Activated T-helper 1 cell treated with anti-CD3 and anti-CD28 coated beads, Interleukin-12 subunit alpha, Interleukin-12 subunit beta, Interleukin-2, Interleukin-4 antibody, amounts not matched to agents 30 ng/mL and 10 ng/mL and 1 ng/mL, durations not matched to agents 14 hours and 24 hours and 36 hours (primary cell): ENCODE data around the gene RPGRIP1L. TPM values are rescaled to one million over a fixed set of nuclear protein-coding genes. Genes with fewer than 3 reads are reported as not detected.
A peak's percentile ranks its signal among the peaks of the same experiment; 100 is the strongest.

ENCODE experiments used
- DNase-seq: peaks from one replicate; pipeline ENCODE4 v3.0.0; 2021; ENCODE audit warnings: low spot score
- H3K27ac Mint-ChIP-seq: one replicate; pipeline ENCODE4 v1.8.0; 2021; ENCODE audit warnings: mild to moderate bottlenecking, mixed read lengths
- H3K27me3 Mint-ChIP-seq: one replicate; pipeline ENCODE4 v1.8.0; 2022; ENCODE audit warnings: mild to moderate bottlenecking, moderate library complexity, mixed read lengths; ENCODE audit not compliant: insufficient read depth
- H3K36me3 Mint-ChIP-seq: one replicate; pipeline ENCODE4 v1.8.0; 2021; ENCODE audit warnings: low read depth, mixed read lengths
- H3K4me1 Mint-ChIP-seq: one replicate; pipeline ENCODE4 v1.8.0; 2021; ENCODE audit warnings: low read depth, mixed read lengths
- H3K4me3 Mint-ChIP-seq: one replicate; pipeline ENCODE4 v1.8.0; 2021; ENCODE audit warnings: mild to moderate bottlenecking, moderate library complexity, mixed read lengths
- H3K9me3 Mint-ChIP-seq: one replicate; pipeline ENCODE4 v1.8.0; 2021; ENCODE audit warnings: mixed read lengths
- intact Hi-C: fragments of 100-400 bp; cut with micrococcal nuclease; formaldehyde crosslinking; loops from one replicate; pipeline ENCODE4 v1.15.1; 2024
- total RNA-seq: library from RNA; stranded (reverse); gene quantifications from 2 replicates; pipeline ENCODE4 v1.2.3, GENCODE V29; 2022

The RPGRIP1L gene
- total RNA-seq, 1 donor from 2014 or later = 10.9 TPM

DNA sequence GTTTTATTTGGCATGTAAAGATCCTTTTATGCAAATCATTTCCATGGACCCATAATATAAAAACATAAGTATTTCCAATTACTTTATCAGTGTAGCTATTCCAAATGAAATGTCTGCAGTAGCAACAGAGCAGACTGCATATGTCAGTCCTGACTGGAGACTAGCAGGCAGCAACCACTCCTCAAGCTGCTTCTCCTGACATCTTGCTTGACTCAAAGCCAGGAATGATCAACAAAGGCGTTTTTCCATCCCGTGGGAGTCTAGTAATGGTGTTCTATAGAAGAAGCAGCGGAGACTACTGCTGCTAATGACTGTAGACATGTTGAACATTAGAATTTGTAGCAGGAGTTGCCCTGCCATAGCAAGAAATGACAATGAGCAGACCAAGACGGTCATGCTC is 127.4 kb downstream of the RPGRIP1L start:
- H3K4me1 Mint-ChIP-seq = no peaks in the 10 kb centered on the region
- H3K27ac Mint-ChIP-seq = no peak overlapping the region
- intact Hi-C loops = no loop called here
- H3K4me3 Mint-ChIP-seq = no peak overlapping the region
- H3K9me3 Mint-ChIP-seq = peaks cover 16% of the 10 kb centered on the region
- DNase-seq = no peak
- H3K36me3 Mint-ChIP-seq = peaks cover 3% of the 10 kb centered on the region
- peaks cover 1% of the 10 kb centered on the region for H3K27me3 Mint-ChIP-seq

- H3K9me3 Mint-ChIP-seq = peaks cover 25% of the 10 kb centered on the region
- H3K27me3 Mint-ChIP-seq = no peaks in the 10 kb centered on the region
- intact Hi-C loops = no loop called here
- H3K4me3 Mint-ChIP-seq = no peak overlapping the region
- no peak overlapping the region for H3K27ac Mint-ChIP-seq
- no peak for DNase-seq
- H3K36me3 Mint-ChIP-seq = peaks cover 3% of the 10 kb centered on the region
- H3K4me1 Mint-ChIP-seq = no peaks in the 10 kb centered on the region
Measured at GRCh38 chr16:53571763-53572162, 131.9 kb downstream of the RPGRIP1L start.

DNA sequence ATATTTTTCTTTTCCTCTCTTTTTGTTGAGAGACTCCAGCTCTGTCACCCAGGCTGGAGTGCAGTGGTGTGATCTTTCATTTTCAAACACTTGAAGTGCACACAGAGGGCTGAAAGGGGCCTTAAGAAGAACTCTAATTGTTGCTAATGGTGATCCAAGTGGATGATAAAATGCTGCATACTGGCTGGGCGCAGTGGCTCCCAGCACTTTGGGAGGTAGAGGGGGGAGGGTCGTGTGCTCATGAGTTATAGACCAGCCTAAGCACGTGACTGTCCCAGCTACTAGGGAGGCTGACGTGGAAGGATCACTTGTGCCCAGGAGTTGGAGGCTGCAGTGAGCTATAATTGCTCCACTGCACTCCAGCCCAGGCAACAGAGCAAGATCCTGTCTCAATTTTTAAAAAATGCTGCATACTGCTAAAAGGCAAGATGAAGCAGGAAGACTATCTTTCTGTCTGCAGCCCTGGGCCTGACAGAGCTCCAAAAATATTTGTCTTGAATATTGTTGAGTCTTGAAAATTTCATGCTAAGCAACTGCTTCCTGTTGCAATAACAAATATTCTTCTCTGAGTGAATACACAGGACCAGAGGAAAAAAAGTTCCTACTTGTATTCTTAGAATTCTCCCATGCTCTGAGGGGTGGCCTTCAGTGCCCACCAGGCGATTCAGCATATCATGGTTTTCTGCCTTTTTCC is 137.0 kb downstream of the RPGRIP1L start:
- Mint-ChIP-seq H3K27me3 (peaks cover 2% of the 10 kb centered on the region), H3K4me3 (no peak overlapping the region), H3K27ac (no peak overlapping the region), H3K36me3 (peaks cover 2% of the 10 kb centered on the region), H3K4me1 (no peaks in the 10 kb centered on the region), H3K9me3 (peaks cover 14% of the 10 kb centered on the region)
- intact Hi-C loops = no loop called here
- DNase-seq = no peak

GRCh38 chr16:53565296-53565863 is 138.3 kb downstream of the RPGRIP1L start:
- Mint-ChIP-seq H3K27me3 (peaks cover 2% of the 10 kb centered on the region), H3K36me3 (no peaks in the 10 kb centered on the region), H3K4me3 (no peak overlapping the region), H3K9me3 (peaks cover 2% of the 10 kb centered on the region), H3K4me1 (no peaks in the 10 kb centered on the region), H3K27ac (no peak overlapping the region)
- no peak for DNase-seq
- intact Hi-C loops = no loop called here

- intact Hi-C loops = no loop called here
- Mint-ChIP-seq H3K9me3 (no peaks in the 10 kb centered on the region), H3K27me3 (peaks cover 4% of the 10 kb centered on the region), H3K36me3 (no peaks in the 10 kb centered on the region), H3K27ac (no peak overlapping the region), H3K4me1 (no peaks in the 10 kb centered on the region), H3K4me3 (no peak overlapping the region)
- DNase-seq = no peak
Measured at GRCh38 chr16:53563426-53563825, 140.2 kb downstream of the RPGRIP1L start.

DNA sequence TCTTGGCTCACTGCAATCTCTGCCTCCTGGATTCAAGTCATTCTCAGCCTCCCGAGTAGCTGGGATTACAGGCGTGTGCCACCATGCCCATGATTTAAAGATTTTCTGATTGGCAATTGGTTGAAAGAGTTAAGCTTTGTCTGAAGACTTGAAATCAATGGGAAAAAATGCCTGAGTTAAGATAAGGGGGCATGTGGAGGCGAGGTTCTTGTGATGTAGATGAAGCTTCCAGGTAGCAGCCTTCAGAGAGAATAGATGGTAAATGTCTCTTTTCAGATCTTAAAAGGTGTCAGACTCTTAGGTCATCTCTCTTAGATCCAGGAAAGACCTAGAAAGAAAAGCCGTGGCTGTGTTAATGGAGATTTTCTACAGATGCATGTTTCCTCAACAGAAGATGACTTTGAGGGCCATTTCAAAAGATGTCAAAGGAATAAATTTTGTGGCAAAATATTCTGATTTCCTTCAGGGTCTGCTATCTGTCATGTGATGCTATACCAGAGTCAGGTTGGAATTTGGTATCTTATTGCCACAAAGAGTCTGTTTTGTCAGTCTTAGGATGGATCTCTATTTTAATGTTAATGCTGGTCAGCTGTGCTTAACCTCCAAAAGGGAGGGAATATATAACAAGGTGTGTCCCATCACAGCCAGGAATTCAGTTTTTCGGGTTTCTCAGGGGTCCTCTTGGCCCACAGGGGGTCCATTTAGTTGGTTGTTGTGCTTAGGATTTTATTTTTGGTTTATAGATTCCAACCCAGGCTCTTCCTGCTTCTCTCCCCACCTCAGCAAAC is 142.4 kb downstream of the RPGRIP1L start:
- Mint-ChIP-seq H3K27me3 (peaks cover 6% of the 10 kb centered on the region), H3K9me3 (no peaks in the 10 kb centered on the region), H3K27ac (no peak overlapping the region), H3K4me3 (no peak overlapping the region), H3K4me1 (no peaks in the 10 kb centered on the region), H3K36me3 (no peaks in the 10 kb centered on the region)
- intact Hi-C loops = no loop called here
- DNase-seq = no peak

GRCh38 chr16:53559270-53559951 is 144.2 kb downstream of the RPGRIP1L start:
- Mint-ChIP-seq H3K27ac (no peak overlapping the region), H3K36me3 (no peaks in the 10 kb centered on the region), H3K4me3 (no peak overlapping the region), H3K9me3 (no peaks in the 10 kb centered on the region), H3K27me3 (peaks cover 6% of the 10 kb centered on the region), H3K4me1 (no peaks in the 10 kb centered on the region)
- no peak for DNase-seq
- intact Hi-C loops = no loop called here

- Mint-ChIP-seq H3K4me1 (no peaks in the 10 kb centered on the region), H3K27ac (no peak overlapping the region), H3K4me3 (no peak overlapping the region), H3K9me3 (no peaks in the 10 kb centered on the region), H3K36me3 (no peaks in the 10 kb centered on the region), H3K27me3 (peaks cover 4% of the 10 kb centered on the region)
- DNase-seq = no peak
- intact Hi-C loops = no loop called here
Measured at GRCh38 chr16:53558710-53559109, 144.9 kb downstream of the RPGRIP1L start.

GRCh38 chr16:53556521-53556920 is 147.1 kb downstream of the RPGRIP1L start:
- intact Hi-C loops = no loop called here
- H3K4me3 Mint-ChIP-seq = no peak overlapping the region
- peaks cover 7% of the 10 kb centered on the region for H3K27me3 Mint-ChIP-seq
- no peak overlapping the region for H3K27ac Mint-ChIP-seq
- no peaks in the 10 kb centered on the region for H3K36me3 Mint-ChIP-seq
- no peaks in the 10 kb centered on the region for H3K9me3 Mint-ChIP-seq
- DNase-seq = no peak
- H3K4me1 Mint-ChIP-seq = no peaks in the 10 kb centered on the region

DNA sequence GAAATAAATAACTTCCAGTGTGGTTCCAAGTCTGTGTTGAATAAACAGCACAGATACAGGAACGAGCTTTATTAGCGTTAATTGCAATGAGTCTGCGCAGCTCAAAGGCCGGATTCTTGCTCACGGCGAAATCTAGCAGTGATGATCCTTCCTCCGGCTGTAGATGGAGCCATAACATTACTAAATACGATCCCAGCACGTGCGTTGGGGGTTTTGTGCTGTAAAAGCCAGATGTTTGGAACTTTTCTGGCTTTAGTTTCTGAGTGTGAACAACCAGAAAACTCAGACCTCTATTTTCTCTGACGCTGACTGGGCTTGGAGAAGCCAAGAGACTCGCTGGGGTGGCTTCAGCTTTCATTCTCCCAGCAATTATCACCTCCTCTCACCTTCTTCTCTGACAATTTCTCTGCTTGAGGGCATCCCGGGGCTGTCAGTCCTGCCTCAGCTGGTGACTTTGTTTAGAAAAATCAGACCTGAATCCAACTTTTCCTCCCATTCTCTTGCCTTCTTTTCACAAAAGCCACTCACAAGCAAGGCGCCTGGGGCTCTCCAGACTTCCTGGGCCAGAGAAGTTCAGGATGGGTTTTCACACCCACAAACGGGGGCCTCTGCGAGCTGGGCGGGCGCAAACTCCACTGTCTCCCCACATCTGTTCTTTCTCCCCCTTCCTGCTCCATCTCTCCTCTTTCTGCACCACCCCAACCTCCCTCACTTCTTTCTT is 153.5 kb downstream of the RPGRIP1L start:
- H3K4me3 Mint-ChIP-seq = no peak overlapping the region
- H3K4me1 Mint-ChIP-seq = peaks cover 38% of the 10 kb centered on the region
- peaks cover 18% of the 10 kb centered on the region for H3K27me3 Mint-ChIP-seq
- intact Hi-C loops = loop anchor here (5.0 kb wide), 1 partner anchor 732 kb away; no protein-coding TSS in a partner anchor
- peak; percentile 14 for DNase-seq
- no peaks in the 10 kb centered on the region for H3K36me3 Mint-ChIP-seq
- H3K9me3 Mint-ChIP-seq = no peaks in the 10 kb centered on the region
- no peak overlapping the region for H3K27ac Mint-ChIP-seq
